Esophagus squamous epithelium (tissue), 4 donors: ENCODE data around the gene FAM241B.

Source experiments
- CTCF ChIP-seq, 6 experiments: fragments of 450-650 bp in 4 of 6; fragments of 200-600 bp in 2 of 6; sonication (generic) in 2 of 6; IDR thresholded peaks; one replicate each; pipeline ENCODE4 v1.5.1; 2016 to 2019; ENCODE audit warnings: antibody characterized with exemption in 6 of 6, mild to moderate bottlenecking in 4 of 6, moderate library complexity in 4 of 6
- POLR2A ChIP-seq, 4 donors: fragments of 450-650 bp; IDR thresholded peaks; one replicate each; pipeline ENCODE4 v1.6.1; 2017; ENCODE audit warnings: antibody characterized with exemption in 4 of 4, mild to moderate bottlenecking in 4 of 4, moderate library complexity in 3 of 4

- no peak for TF ChIP-seq CTCF (IDR thresholded peaks at IDR 0.05)
- no peak for TF ChIP-seq POLR2A (IDR thresholded peaks at IDR 0.05)
Measured at GRCh38 chr10:69632516-69633199, 2.6 kb downstream of the FAM241B start.
